ENCODE data around the gene LRRC14B. TPM values are rescaled to one million over a fixed set of nuclear protein-coding genes. Genes with fewer than 3 reads are reported as not detected.
"Not testable (repeated sequence)": the region's sequence is repeated elsewhere in the genome, so short reads cannot be mapped to it uniquely, and the experiment has no call there.

The LRRC14B gene
- total RNA-seq, 1 experiment from 2014 or later: not detected

DNA sequence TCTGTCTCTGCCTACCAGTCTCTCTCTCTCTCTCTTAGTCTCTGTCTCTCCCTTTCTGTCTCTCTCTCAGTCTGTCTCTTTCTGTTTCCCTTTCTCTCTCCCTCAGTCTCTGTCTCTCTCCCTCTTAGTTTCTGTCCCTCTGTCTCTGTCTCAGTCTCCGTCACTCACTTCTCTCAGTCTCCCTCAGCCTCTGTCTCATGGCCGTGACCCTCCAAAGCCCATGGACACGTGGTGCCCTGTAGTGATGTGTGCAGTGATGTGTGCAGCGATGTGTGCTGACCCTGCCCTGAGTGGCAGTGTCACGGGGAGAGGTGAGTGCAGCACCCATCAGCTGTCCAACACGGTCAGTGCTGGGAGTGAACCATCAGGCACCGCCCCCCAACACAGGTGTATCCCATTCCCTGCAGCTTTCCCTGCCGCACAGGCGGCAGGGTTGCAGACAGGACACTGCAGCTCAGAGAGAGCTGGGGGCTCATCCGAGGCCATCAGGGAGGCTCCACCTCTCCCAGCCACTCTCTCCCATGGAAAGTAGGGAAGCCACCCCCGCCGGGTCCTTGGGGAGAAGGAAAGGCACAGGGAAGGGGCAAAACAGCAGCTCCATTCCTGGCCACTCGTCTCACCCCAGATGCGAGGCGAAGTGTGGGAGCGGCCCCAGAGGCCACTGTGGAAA, 794 bp upstream of the LRRC14B start:
- no peak for DNase-seq (ENCODE audit: low read depth)

DNA sequence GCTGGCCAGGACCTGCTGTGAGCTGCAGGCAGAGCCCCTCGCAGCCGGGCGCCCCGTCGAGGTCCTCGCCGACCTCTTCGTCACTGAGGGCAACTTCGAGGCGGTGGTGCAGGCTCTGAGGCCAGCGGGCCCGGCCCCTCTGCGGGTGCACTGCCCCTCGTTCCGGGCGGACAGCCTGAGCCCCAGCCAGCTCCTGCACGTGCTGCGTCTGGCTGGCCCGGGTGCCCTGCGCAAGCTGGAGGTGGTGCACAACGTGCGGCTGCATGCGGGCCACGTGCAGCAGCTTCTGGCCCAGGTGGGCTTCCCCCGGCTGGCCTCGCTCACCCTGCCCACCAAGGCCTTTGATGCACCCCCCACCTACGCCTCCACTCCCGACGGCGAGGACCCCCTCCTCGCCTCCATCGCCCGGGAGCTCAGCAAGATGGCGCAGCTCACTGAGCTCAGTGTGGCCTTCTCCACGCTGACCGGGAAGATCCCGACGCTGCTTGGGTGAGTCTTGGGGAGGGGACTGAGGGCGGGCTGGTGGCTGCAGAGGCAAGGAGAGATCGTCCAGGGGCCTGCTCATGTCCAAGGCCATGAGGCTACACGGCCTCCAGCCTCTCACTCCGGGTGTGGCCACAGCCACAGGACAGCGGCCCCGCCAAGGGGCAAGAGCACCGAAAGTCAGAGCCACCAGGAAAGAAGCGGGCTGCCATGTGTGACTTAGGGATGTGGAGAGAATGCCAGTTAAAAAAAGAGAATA, 825 bp downstream of the LRRC14B start:
- DNase-seq (ENCODE audit: low read depth): no peak

DNA sequence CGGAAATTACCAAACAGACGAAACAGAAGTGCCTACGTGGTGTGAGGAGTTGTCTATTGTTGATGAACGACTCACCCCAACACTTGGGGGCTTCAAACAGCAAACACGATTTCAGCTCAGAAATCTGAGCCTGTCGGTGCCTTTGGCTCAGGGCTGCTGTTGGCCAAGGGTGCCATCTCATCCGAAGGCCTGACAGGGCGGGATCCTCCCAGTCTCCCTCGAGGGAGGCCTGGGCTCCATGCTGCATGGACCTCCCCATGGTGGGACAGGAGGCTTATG, 1.3 kb downstream of the LRRC14B start:
- DNase-seq (ENCODE audit: low read depth): no peak

DNA sequence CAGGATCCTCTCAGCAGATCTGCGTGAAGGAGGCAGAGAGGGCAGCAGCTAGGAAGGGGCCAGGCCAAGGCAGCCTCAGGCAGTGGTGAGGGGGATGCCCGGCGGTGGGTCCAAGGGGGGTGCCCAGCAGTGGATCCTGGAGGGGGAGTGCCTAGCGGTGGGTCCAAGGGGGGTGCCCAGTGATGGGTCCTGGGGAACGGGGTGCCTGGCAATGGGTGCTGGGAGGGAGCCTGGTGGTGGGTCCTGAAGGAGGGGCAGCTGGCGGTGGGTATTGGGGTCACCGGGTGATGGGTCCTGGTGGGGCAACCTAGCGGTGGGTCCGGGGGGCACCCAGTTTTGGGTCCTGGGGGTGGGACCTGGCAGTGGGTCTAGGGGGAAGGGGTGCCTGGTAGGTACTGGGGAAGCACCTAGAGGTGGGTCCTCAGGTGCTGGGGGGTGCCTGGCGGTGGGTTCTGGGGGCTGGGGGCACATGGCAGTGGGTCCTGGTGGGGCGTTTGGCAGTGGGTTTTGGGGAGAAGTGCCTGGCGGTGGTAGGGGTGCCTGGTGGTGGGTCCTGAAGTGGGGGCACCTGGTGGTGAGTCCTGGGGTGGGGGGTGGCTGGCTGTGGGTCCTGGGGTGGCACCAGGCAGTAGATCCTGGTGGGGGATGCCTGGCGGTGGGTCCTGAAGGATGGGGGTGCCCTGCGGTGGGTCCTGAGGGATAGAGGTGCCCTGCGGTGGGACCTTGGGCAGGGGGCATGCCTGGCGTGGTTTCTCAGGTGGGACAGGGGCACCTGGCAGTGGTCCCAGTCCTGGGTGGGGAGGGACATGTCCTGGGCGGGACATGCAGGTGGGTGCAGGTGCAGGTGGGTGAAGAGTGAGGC, 1.9 kb downstream of the LRRC14B start:
- DNase-seq (ENCODE audit: low read depth): no peak

DNA sequence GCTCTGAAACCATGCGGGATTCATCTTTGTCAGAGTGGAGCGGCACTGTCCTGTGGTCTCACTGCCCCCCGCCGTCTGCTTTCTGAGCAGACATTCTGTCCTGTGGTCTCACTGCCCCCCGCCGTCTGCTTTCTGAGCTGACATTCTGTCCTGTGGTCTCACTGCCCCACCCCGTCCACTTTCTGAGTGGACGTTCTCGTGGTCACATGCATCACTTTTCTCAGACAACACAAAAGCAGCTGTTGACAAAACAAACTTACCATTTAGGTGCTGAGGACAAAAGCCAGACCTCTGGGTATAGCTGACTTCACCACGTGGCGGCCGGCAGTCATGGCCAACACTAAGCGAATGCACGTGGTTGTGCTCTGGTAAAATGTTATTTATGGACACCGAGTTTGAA, 2.8 kb downstream of the LRRC14B start:
- DNase-seq (ENCODE audit: low read depth): no peak

DNA sequence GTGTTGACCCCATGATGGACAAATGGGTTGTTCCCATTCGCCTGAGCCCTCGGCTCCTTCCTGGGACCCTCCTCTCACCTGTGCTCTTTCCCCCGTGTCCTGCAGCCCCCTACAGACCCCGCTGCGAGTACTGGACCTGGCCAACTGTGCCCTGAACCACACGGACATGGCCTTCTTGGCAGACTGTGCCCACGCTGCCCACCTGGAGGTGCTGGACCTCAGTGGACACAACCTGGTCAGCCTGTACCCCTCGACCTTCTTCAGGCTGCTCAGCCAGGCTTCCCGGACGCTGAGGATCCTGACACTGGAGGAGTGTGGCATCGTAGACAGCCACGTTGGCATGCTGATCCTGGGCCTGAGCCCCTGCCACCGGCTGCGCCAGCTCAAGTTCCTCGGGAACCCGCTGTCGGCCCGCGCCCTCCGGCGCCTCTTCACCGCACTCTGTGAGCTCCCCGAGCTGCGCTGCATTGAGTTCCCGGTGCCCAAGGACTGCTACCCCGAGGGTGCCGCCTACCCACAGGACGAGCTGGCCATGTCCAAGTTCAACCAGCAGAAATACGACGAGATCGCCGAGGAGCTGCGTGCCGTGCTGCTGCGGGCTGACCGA, 3.4 kb downstream of the LRRC14B start:
- no peak for DNase-seq (ENCODE audit: low read depth)

DNA sequence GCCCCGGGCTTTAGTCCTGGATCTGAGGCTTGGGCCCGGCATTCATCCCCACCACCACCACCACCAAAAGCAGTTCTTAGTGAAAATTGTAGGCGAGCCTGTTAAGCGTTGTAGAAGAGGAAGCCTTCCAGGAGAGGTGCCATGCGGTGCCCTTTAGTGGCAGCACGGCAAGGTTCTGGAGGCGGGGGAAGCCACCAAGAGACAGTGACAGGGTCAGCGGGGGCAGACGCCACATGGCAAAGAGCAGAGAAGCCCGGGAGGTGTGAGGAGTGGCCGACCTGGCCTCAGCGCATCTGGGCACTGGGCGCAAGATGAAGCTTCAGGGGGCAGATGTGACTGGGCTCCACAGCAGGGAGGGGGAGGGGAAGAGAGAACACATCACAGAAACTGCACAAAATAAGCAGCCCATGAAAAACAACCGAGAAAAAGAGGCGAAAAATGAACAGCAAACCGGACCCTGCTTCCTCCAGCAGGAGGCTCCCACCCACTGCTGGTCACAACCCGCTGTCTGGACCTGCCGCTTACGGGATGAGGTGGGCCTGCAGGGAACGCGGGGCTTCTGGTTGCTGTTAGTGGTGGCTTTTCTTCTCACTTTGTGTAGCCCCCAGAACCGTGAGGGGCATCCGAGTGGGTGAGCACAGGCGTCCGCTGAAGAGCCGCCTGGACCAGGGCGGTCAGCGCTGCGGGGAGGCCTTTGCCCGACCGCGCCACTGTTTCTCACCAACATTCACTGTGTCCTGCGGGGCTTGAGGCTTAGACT, 4.3 kb downstream of the LRRC14B start:
- DNase-seq (ENCODE audit: low read depth): no peak

DNA sequence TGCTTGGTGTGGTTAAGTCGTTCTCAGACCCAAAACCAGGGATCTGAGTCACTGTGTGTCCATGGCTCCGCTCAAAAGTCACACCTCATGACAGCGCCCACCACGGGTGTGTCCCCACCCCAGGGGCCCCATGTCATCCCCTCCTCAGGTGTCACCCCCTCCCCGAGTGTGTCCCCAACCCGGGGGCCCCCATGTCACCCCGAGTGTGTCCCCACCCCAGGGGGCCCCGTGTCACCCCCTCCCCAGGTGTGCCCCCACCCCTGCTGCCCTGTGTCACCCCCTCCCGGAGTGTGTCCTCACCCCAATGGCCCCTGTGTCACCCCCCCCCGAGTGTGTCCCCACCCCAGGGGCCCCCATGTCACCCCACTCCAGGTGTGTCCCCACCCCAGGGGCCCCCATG, 5.1 kb downstream of the LRRC14B start:
- no peak for DNase-seq (ENCODE audit: low read depth)

DNA sequence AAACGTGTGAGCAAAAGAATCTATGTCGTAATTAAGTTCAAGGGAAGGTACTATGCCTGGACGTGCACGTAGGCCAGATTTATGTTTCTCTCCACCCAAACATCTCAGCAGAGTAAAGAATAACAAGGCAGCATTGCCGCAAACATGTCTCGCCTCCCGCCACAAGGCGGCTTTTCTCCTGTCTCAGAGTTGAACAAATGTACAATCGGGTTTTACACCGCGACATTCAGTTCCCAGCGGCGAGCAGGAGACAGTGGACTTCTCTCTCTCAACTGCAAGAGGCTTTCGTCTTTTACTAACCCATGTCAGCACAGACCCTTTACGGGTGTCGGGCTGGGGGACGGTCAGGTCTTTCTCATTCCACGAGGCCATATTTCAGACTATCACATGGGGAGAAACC, 5.7 kb downstream of the LRRC14B start:
- not testable (repeated sequence) for DNase-seq (ENCODE audit: low read depth)

DNA sequence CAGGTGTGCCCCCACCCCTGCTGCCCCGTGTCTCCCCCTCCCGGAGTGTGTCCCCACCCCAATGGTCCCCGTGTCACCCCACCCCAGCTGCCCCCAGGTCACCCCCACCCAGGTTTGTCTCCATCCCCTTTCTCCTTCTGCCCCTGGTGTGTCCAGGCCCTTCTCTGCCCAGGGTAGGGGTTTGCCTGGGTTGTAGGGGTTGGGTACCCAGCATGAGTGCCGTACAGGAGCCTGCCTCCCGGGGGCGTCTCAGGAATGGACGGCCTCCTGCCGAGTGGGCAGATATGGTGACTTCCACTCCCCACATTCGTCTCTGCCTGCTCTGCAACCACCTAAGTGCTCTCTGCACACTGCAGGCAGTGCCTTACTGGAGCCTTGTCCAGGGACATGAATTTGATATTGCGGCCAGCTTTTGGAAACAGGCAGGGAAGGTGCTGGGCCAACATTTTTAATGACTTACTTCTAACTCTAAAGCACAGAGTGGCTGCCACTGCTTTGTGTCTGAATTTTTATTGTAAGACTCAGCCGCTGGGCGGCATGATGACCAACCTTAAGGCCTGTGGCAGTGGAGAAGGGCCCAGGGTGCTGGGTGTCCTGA, 6.7 kb downstream of the LRRC14B start:
- DNase-seq (ENCODE audit: low read depth): no peak

DNA sequence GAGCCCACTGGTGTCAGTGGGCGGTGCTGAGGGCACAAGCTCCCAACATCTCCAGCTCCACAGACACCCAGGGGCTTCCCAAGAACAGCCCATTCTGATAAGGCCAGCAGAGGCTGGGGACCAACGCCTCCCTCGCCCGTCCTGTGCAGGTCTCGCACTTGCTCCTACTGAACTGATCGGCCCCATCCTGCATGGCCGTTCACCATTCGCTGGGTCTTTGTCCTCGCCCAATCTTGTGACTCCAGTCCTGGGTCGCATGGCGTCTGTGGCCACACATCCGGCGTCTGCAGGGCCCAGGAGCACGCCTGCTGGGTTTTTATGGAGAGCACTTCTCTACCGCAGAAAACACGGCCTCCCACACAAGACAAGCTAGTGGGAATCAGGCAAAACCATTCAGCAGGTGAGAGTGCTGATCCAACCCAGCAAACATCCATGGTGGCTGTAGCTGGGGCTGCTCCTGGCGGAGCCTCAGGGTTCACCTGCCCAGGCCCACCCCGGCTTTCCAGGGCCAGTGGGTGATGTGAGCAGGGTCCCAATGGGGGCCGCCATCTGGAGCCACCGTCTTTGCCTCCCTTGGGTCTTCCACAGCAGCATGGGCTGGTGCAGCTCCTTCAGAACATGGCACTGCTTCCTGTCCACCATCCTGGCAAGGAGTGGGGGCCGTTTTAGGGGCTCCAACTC, 7.4 kb downstream of the LRRC14B start:
- DNase-seq (ENCODE audit: low read depth): no peak

DNA sequence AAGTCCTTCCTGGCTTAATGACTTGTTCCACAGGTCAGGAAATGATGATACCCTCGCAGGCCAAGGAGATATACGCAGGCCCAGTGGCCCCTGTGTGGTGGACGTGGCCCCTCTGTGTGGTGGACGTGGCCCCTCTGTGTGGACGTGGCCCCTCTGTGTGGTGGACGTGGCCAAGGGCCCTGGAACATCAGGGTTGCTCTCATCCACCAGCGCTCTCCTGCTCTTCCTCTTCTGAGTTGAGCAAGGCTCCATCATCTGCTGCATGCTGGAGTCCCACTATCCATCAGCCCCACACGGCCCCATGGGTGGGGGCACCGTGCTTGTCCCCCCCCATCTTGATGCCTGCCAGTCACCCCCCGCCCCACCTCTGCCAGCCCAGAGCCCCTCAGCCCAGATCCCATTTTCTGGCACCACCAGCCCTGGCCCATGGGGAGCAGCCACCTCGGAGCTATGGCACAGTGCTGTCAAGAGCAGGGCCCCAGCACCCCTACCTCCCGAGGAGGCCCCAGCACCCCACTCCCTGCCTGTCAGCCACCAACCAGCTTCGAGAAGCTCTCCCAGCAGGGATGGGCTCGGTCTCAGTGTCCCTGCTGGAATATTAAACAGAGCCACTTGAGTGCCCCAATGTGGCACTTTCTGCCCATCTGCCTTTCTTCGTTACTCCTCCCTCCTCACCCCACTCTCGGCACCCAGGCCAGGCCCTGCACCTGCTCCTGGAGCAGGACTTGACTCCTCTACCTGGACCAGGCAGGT, 8.1 kb downstream of the LRRC14B start:
- no peak for DNase-seq (ENCODE audit: low read depth)

DNA sequence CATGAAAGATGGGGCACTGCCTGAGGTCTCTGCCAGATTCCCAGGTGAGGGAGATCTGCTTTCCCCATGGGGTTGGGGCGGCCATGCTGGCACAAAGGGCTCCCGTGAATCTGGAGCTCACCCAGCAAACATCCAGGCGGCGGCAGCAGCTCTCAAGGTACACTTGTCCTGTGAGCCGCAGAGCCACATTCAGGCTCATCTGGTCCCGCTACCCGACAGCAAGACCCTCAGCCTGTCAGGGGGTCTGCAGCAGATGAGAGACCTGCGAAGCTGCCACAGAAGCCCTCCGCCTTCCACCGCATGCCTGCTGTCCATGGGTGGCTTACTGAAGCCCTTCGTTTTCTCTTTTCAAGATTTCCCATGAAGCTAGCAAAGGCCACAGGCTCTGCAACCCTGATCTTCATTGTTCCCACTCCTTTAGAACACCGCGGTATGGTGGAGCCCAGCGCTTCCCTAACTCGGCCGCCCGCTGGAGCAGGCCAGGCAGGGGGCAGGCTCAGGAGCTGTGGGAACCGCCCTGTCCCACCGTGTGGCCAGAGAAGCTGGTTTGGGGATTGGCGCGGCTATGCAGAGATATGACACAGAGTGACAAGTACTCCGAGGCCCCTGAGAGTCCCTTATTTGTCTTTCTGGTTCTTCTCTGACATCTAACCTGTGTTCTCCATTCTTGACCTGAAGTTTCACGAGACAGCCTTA, 8.8 kb downstream of the LRRC14B start:
- no peak for DNase-seq (ENCODE audit: low read depth)

DNA sequence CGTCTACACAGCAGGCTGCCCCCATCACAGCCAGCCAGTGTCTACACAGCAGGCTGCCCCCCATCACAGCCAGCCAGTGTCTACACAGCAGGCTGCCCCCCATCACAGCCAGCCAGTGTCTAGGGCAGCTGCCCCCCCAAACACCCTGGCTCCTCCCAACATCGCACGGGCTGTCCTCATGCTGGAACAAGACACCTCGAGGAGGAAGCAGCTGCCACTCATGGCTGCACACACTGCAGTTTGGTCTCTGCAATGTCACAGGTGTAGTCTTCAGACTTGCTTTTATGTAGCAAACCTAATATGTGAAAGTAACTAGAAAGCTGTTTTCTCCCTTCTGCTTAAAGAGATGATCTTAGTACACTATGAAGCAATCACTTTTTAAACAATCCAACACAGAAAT, 9.7 kb downstream of the LRRC14B start:
- DNase-seq (ENCODE audit: low read depth): no peak

DNA sequence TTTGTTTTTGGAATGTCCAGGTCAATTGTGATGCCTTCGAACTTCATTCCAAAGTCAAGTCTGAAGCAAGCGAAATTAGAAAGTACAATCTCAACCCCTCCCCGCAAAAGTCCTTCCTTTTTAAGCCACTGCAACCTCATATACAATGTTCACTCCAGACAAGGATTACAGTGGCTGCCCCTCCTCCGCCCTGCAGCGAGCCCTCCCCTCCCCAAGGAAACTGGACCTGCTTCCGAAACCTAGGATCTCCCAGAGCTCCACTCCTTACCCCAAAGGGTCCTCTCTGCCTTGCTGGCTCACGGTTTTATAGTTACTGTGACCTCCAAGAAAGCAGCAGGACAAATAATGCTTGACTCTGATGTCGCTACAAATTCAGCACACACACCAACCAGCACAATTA, 10.4 kb downstream of the LRRC14B start:
- DNase-seq (ENCODE audit: low read depth): no peak

DNA sequence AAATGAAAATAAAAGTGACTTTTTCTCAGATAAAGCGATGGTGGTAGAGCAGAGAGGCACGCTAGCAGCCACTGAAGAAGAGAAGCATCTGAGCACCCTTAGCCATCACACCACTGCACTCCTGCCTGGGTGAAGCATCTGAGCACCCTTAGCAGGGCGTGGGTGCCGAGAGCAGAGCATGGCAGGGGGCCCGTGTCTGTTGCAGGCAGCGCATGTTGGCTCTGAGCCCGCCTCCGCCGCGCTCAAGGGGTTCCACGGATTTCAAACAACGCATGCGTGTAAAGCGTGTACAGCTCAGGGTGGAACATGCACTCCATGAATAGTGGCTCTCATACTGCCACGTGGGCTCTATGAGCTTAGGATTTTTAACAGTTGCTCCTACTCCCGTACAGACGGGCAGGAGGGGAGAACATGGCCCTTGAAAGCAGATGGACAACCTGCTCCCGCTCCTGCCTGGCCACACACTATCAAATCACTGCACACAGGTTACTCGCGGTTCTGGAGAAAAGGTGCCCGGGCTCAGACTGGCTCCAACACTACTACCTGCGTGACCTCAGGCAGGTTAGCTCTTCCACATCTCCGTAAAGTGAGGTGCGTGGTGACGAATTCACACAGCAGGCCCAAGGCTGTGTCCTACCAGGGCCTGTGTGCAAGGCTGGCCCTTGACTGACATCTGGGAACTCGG, 12.1 kb downstream of the LRRC14B start:
- DNase-seq (ENCODE audit: low read depth): no peak

DNA sequence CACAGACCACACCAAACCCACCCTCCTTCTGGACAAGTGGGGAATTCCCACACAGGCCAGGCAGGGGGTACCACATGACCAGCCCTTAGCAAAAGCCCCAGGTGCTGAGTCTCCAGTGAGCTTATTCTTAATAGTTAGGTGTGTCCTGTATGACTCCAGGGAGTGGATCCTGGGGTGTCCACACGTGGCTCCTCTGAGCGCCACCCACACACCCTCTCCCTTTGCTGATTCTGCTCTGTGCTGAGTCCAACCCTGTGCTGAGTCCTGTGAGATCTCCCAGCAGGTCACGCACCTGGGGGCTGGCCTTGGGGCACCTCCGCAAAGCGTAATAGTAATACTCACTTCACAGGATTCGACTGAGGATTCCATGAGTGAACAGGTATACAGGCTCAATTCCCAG, 12.7 kb downstream of the LRRC14B start:
- DNase-seq (ENCODE audit: low read depth): no peak

DNA sequence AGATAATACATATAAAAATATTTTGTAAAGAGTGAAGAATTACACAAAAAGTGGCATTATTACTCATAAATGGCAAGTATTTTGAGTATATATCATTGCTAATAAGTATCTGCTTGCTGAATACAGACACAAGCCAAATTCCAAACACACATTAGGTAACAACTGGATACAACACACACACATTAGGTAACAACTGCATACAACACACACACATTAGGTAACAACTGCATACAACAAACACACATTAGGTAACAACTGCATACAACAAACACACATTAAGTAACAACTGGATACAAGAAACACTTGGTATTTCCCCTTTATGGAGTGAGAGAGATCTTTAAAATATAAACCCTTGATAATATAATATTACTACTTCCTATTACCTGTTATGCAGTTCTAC, 13.2 kb downstream of the LRRC14B start:
- no peak for DNase-seq (ENCODE audit: low read depth)

Data from HT1080 (cell line).